GM12878 (cell line): ENCODE results near the gene KIAA0930.

ENCODE experiments used
- FOXK2 ChIP-seq: fragments of 450-650 bp; IDR thresholded peaks from 2 replicates; pipeline ENCODE4 v1.6.1; 2017; ENCODE audit warnings: mild to moderate bottlenecking, moderate library complexity
- KDM1A ChIP-seq: fragments of 200-600 bp; sonication (generic); IDR thresholded peaks from 2 replicates; pipeline ENCODE4 v1.6.1; 2016; ENCODE audit warnings: borderline replicate concordance
- NR2C2 ChIP-seq: IDR thresholded peaks from 2 replicates; pipeline ENCODE4 v1.6.1; 2011; ENCODE audit warnings: borderline replicate concordance, low read depth; ENCODE audit not compliant: control insufficient read depth, insufficient read length
- POLR2AphosphoS5 ChIP-seq: IDR thresholded peaks from 2 replicates; pipeline ENCODE4 v1.6.1; 2011; ENCODE audit warnings: mild to moderate bottlenecking, low read length, inconsistent platforms
- SRF ChIP-seq, 2 experiments: IDR thresholded peaks; 2 replicates each; pipeline ENCODE4 v1.6.1; 2011; ENCODE audit warnings: low read depth in 2 of 2, low read length in 2 of 2, mild to moderate bottlenecking in 1 of 2, moderate library complexity in 1 of 2

- TF ChIP-seq NR2C2: no peak
- TF ChIP-seq KDM1A: no peak
- TF ChIP-seq POLR2AphosphoS5: no peak
- no peak for TF ChIP-seq FOXK2
- no peak for TF ChIP-seq SRF (IDR thresholded peaks at IDR 0.05; ENCODE audit: low read depth in 2 of 2, low read length in 2 of 2)
Measured at GRCh38 chr22:45201678-45202332, 38.9 kb downstream of the KIAA0930 start.
